Suprapubic skin (tissue), 3 donors: ENCODE measurements around the gene ALDH1A1.

Experiments used
- CTCF ChIP-seq, 2 donors: fragments of 200-600 bp in 1 of 2; fragments of 450-650 bp in 1 of 2; sonication (generic) in 1 of 2; IDR thresholded peaks; one replicate each; pipeline ENCODE4 v1.5.1; 2016 to 2019; ENCODE audit warnings: antibody characterized with exemption in 2 of 2, mild to moderate bottlenecking in 1 of 2, moderate library complexity in 1 of 2
- POLR2AphosphoS5 ChIP-seq, 3 donors: sonication (generic); formaldehyde crosslinking; IDR thresholded peaks; one replicate each; pipeline ENCODE4 v1.6.1; 2017; ENCODE audit warnings: antibody characterized with exemption in 3 of 3

DNA sequence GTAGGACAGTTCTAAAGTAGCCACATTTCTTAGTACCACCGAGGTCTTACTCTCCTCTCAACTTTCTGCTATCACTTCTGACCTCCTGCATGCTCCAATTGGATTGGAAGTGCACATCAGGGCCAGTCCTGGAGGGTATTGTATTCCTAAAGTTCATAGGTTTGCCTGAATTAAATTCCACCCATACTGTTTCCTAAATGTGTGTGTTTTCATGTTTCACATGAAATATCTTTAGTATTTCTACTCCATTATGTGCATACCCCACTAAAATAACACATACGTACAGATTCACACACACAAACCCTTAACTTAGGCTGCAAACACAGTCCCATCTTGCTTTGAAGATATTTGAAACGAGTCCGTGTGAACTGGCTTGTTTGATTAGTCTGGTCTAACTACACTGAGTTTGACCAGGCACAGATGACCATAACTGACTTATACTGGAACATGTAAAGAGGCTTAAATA, 24.8 kb downstream of the ALDH1A1 start:
- TF ChIP-seq CTCF (IDR thresholded peaks at IDR 0.05) (no peak), POLR2AphosphoS5 (IDR thresholded peaks at IDR 0.05) (no peak)
